NCI-H2227 treated with DMSO at 0.1 percent for 48 hours (cell line): ENCODE measurements around the gene AKAP8.

Source experiments
- DNase-seq: peaks from one replicate; lab custom pipeline; 2025; lab: John Stamatoyannopoulos, UW

The AKAP8 gene

DNA sequence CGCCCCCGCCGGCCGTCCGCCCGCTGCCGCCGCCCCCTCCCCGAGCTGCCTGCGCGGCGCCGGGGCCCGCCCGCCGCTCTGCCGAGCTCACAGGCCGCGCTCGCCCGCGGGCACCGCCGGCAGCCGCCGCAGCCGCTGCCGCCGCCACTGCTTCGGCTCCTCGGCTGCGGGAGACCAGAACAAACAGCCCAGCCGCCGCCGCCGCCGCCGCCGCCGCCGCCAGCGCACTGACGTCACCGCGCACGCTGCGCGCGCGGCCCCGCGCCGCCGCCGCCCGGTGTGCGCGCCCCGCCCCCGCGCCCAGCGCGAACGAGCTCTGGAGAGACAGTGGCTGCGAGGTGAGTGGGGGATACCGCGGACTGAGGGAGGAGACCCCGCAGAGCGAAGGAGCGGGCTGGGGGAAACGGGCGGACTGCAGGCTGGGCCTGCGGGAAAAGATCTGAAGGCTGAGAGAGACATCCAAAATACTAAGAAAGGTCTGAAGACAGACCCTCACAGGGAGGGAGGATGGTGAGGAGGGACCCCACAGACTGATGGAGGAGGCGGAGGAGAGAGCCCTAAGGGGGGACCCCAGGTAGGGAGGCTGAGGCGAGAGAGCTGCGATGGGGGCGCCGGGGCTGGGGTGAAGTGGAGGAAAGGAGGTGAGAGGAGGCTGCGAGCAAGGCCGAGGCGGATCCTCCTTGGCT is 47.1 kb downstream of the AKAP8 start, which contains the start of gene BRD4:
Gene BRD4 (minus strand): TSS at position 229 of the 686 bp plus-strand sequence. CDS start 59,440 bp downstream, outside the sequence.
- DNase-seq: peak; percentile 34

DNA sequence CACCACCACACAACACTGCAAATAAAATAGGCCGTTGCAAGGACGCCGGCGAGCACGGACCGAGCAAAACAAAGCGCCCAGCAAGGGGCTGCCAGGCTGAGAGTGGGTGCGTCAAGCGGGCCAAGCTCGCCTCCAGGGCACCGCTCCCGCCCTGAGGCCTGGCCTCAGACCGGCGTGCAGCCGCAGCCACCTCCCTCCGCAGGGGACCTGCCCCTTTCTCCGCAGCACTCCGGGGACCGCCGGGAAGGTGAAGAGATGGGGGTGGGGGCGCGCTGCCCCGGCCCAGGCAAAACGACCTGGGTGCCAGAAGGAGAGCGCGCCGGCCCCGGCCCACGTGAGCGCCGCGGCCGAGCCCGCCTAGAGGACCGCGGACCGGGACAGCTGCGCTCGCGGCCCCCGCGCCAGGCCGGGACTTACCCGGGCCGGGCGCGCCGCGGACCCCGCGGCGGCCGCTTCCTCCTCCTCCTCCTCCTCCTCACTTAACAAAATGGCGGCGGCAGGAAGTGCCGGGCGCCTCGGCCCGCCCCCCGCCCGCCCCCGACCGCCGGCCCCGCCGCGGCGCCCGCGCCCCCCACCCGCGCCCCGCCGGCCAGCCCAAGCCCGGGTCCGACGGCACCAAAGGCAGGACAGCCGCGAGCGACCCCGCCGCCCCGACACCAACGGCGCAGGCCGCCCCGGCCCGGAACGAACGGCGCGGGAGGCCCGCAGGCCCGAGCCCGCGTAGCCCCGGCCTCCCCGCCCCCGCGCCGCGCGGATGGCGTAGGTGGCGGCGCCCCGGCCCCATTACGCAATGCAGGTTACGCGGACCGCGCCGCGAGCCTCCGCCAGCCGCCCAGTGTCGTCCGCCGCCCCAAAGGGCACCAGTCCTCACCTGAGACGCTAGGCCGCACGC is 47.9 kb downstream of the AKAP8 start:
- DNase-seq: no peak

DNA sequence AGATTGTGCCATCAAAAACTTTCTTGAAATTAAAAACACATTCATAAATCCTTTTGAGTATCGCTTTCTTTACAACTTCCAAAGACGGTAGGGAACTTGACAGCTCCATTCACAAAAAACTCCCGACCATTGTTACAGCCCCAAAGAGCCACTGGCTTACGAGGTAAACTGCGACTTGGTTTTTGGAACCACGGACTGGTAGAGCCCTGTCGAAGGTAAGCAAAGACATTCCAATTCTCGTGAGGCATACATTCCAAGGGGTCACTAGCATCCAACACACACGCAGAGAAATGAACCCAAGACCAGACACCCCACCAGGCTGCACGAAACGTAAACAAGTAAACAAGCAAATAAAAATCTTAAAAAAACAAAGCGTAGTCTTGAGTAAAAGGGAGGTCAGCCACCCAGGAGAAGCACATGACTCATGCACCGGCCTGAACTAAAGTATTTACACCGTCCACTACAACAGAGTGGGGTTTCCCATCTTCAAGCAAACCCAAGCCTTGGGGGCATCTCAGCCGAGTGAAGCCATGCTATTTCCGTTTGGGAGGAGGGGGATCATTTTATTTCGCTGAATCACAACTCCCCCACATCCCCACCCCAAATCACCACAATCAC is 48.7 kb downstream of the AKAP8 start:
- no peak for DNase-seq

DNA sequence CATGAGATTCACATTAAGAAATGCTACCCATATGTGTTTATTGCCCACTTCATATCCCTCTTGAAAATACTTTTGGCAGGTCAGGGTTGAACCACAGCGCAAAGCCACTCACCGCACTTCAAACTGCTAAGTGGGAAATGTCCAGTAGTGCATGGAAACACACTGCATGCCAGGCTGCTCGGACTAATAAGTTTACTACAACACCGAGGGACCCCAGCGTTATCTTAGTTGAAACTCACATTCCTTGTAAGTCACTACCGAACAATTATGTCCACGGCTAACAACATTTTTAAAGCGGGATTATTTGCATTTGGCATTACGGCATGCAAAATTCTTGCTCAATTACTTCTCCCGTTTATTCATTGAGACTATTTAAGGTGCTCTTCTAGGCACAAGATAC is 51.3 kb downstream of the AKAP8 start:
- DNase-seq: no peak

DNA sequence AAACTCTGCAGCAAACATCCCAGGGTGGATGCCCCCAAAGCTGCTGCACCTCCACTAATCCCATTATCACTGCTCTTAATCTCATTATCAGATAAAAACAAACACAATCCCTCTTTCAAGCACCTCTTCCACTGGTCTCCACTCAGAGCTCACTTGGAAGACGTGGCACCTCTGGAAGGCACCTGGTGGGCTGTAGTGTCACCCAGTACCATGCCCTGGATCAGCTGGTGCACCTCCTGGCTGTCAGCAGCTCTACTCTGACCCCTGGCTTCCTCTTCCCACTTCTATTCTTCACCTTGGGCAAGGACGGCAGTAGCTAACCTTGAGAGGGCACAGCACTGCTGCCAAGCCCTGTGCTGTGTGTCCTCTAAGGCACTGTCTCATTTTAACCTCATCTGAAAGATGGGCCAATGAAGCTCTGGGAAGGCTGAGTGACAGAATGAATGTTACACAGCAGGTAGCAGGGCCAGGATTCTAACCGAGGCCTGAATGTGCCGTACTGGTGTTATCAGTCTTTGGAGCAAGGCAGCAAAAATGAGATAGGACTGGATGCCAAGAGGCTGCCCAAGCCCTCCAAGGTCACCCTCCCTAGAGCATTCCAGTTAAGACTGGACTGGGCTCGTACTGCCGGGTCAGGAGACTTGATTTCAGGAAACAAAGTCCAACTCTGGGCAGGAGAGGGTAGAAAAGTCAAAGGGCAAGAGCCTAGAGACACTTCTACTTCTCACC is 54.6 kb downstream of the AKAP8 start:
- DNase-seq: no peak

DNA sequence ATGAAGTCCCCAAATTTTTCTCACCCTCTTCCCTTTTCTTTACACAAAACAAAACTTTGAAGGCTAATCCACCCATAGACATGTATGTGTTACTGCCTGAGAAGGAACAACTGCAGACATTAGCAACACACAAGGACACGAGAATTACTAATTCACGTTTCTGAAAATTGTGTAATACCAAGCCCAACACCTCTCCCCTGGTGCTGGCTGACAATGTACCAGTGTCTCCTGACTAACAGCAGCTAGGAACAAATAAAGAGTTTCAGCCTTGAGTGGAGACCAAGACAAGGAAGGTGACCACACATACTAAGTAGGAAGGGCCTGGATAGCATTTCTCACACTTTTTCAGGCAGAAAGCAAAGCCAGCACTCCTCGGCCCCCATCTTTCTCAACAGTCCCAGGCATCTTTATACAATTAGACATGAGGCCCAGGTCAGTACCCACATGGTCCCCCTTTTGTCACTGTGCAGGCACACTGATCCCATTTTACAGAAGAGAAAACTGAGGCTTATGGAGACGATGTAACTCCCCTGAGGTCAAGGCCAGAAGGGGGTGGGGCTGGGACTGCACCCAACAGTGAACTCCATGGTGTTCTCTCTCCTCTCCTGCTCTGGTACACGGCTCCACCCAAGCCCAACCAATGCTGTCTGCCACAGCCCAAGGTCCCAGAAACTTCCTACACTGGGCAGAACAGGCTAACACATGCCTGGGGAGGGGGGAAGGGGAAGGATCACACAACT is 55.9 kb downstream of the AKAP8 start:
- no peak for DNase-seq

DNA sequence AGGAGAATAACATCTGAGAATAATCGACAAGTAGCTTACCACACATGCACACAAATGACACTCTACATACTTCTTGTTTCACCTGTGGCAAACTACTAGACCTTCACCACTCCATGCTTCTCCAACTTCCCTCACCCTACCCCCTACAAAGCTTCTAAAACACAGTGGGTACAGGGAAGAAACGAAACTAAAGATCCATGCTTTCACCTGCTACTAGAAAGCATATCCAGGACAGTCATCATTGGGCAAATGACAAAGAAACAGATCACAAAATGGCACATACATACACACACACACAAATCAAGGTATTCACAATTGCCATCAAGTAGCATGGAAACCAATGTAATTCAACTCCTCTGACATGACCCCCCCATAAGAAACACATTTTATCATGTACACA is 57.8 kb downstream of the AKAP8 start:
- no peak for DNase-seq

DNA sequence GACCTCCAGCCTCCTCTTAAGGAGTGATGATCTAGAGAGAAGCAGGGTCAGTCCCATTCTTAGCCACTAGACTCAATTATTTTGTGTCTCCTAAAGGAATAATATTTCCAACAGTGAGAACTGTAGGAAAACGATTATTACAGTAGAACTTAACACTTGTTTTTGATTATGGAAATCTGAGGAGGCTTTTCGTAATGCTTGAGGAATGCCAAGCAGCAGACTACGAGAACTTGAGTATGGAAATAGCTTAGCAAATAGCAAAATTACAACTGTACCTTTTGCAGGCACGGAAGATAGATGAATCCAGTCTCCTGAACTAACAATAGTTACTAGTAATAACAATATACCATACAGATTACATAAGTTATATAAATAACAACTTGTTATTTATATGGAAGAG is 59.5 kb downstream of the AKAP8 start:
- DNase-seq: no peak

DNA sequence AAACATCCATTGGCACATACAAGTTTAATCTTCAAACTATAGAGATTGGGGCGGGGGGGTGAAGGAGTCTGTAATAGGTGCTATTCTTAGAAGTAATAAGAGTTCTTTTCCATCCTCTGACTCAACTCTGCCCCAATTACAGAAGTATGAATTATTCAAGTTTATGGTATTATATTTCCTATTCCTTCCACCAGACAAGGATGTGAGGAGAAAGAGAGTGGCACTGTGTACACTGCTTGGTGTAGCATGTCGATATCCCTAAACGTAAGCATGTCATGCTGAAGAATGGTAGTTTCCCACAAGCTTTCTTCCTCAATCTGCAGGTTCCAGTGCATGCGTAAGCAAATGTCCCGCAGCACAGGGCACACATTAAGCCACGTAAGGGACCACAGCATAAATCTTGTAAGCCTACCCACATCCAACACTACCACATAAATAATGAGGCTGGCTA is 61.3 kb downstream of the AKAP8 start:
- no peak for DNase-seq

DNA sequence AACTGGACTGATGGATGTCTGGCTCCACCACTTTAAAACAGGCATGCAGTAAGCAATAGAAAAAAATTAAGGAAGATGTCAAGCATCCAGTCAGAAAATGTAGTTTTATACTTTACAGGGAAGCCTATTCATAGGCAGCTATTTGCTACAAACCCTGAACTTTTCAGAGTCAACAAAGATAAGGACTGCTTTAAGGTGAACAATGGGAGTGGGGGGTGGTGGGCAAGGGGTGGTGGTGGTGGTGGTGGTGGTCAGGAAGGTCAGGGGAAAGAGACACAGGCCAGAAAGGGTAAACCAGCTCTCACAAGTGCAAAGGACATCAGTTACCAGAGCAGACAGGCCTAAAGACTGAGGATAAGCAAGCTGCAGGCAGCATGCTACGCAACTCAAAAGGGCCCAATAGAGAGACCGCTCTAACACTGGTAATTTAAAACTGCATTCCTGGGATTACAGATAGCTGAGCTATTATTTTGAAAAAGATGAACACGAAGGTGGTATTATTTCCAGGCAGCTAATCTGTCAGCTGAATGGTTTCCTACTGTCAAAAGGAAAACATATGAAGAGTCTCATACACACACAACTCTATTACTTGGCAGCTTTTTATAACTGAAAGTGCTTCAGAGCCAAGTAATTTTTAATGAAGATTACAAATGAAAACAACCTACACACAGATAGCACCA is 62.1 kb downstream of the AKAP8 start:
- DNase-seq: no peak

DNA sequence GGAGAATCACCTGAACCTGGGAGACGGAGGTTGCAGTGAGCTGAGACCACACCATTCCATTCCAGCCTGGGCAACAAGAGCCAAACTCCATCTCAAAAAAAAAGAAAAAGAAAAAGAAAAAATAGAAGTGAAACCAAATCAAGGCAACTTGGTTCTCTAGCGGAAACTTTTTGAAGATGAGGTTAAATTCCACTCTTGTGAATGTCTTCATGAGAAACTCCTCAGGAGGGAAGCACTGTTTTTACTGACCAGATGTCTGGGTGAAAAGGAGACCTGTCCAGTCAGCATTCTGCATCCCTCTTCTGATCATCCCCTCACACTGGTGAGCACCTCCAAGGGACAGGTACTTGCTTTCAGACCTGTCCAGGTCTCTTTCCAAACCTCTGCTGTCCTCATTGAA is 63.1 kb downstream of the AKAP8 start:
- DNase-seq: no peak

DNA sequence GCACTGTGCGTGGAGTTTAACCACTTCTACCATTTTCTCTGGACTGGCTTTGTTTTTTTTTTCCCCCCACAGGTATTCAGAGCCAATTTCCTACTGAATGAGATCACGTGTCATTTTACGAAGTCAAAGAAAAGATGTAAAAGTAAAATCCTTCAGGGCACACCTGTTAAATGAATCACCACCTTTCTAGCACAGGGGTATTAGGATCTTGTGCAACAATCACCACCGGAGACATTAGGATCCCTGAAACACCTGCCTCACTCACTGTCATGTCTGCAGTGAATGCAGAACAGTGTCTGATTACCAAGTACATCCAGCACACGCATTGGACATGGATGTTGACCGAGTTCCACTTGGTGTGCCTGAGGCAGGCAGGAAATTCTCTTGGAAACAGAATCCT is 64.5 kb downstream of the AKAP8 start:
- no peak for DNase-seq

DNA sequence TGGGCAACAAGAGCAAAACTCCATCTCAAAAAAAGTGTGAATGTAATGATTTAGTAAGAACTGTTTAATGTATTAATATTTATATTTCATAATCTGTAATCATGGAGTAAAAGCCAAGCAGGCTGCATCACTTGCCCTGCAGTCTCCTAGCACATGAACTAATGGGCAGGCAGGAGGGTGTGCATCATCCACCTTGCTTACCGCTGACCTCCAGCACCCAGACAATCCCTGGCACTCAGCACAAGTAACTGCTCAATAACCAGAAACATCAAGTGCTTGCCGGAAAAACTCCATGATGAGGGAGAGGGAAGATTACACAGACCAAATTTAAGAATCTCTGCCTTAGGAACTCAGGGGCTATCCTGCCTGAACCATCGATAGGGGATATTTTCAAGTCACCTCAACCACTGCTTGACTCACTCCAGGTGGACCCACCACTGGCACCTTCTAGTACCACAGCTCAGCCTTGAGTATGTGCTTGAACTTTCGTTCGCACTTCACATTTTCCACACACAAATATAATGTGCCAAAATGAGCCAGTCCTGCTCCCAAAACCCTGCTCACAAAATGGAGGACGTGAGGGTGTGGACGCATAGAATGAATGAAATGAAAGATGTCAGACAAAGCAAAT is 65.8 kb downstream of the AKAP8 start:
- DNase-seq: no peak

DNA sequence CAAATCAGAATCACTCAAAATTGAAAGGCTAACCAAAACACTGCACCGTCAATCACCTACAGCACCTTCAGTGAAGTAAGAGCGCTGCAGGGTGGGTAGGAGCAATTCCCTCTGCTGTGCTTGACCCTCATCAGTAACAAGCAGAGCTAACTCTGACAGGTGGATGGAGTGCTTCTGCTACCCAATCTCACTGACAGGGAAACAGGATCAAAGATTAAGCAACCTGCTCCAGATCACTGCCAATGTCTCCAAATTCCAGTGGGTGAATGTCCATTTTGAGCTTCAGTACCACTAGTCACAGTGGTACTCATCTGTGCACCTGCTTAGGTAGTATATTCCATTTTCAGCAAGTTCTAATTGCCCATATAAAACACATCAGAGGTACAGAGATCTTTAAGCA is 72.4 kb downstream of the AKAP8 start:
- no peak for DNase-seq

DNA sequence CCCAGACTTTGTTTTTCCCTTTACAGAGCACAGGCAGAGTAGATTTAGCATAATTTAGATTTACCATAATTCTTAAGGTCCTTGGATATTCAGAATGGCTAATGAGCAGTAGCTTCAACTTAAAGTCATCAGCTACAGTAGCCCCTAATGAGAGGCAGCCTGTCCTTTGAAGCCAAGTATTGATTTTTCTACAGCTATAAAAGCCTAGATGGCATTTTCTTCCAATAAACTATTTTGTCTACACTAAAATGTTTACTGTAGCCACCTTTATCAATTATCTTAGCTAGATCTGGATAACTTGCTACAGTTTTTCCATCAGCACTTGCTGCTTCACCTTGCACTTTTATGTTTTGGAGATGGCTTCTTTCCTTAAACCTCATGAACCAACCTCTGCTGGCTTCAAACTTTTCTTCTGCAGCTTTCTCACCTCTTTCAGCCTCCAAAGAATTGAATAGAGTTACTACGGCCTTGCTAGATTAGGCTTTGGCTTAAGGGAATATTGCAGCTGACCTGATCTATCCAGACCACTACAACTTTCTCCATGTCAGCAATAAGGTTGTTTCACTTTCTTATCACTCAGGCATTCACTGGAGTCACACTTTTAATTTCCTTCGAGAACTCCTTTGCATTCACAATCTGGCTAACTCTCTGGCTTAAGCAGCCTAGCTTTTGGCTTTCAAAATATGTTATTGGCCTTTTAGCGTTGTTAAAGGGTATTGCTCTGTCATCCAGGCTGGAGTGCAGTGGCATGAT is 73.8 kb downstream of the AKAP8 start:
- DNase-seq: no peak

DNA sequence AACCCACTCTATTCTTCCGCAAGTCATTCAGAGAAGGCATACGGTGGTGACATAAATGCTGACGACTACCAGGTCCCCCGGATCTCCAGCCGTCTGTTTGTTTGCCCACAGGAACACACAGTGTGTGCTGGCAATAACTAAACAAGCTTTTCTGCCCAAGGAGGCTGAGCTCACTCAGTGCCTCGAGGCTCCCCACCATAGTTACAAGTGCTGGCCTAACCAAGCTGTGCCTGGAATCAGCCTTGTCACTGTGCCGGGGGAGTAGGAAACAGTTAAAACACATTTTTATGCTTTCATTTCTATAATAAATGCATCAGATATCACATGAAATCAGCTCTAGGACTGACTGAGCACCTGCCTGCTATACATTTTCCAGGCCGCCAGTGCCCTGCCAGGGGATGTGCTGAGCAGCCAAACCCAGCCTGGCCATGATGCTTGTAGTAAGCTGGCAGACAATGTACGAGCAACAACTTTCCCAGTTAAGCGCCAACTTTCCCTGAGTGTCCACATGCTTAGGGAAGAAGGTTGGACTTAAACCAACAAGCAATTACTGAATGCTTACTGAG is 75.4 kb downstream of the AKAP8 start:
- DNase-seq: no peak
